M059J (cell line): Measurements from ENCODE around the gene CLDN8. TPM values are rescaled to one million over a fixed set of nuclear protein-coding genes. Genes with fewer than 3 reads are reported as not detected.
A peak's percentile ranks its signal among the peaks of the same experiment; 100 is the strongest.

Experiments used
- DNase-seq: peaks from one replicate; pipeline ENCODE4 v3.0.0-alpha.2; 2012; ENCODE audit warnings: low read depth
- total RNA-seq: library from RNA; depleted of rRNA; stranded (reverse); fragments of >200 nt; shearing (Covaris generic); gene quantifications from 2 replicates; pipeline ENCODE4 v1.2.3, GENCODE V29; 2014; rRNA removed

Gene CLDN8
- total RNA-seq, 1 experiment from 2014 or later: not detected

DNA sequence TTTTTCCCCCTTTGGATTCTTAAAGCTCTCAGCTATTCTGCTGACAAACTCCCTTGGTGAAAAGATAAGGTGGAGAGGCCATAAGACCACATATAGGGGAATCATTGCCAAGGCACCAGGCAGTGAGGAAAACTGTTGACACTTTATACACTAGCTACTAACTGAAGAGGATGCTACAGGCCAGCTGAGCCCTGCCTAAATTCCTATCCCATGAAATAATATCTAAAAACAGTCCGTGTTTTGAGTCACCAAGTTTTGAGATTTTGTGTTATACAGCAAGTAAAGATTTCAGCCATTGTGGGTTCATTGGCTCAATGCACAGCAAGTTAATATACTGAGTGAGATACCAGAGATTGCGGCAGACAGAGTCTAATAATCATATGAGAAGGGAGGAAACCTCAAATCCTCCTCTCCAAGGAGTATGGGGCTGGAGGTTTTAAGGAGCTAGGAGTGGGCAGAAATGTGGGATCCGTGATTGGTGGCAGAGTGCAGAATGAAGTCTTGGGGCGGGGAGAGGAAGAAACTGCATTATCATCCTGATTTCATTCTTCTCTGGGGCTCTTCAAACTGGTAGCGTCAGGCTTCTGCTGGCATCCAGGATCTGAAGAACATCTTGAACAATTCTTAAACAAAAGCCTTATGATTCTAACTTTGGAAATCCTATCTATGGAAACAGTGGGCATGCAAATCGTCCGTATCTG lies 9.2 kb downstream of the CLDN8 start:
- DNase-seq: peak; percentile 12

DNA sequence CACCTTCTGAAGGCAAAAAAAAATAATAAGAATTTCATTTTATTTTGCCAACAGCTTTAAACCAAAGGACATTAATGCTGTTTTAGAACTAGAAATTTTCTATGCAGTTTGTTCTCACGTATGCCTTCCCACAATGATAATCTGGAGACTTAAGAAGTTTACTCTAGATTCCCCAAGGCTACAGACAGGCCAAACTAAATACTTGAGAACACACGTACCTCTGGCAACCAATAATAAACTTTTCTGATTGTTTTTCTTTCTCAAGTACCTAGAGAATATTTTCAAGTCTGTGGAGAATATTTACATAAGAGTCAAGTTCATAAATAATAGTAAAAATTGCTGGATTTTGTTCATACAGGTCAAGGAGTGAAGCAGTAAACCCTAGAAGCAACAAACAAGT lies 15.9 kb downstream of the CLDN8 start:
- no peak for DNase-seq

DNA sequence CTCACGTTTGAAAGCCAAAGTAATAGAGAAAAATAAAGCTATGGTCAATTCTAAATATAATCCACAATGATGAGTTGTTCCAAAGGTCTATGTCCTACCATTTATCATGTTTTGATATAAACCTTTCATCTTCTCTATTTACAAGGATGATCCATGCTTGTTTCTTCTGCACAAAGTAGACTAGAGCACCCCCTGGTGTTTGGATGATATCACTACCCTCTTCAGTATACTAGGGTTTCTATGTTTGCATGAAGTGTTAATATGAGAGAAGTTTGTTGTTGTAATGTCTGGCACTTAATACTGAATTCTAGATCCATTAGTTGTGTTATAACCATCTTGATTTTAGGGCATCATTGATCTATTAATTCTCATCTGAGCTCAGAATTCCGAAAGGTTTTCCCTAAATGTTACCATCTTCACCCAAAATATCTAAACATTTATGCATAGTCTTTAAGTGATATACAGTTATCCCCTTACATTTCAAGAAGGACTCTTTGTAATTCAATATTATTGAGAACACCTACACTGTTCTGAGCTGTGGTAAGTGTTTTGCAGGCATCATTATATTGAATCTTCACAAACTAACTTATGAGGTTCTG lies 21.1 kb downstream of the CLDN8 start:
- DNase-seq: peak; percentile 19

DNA sequence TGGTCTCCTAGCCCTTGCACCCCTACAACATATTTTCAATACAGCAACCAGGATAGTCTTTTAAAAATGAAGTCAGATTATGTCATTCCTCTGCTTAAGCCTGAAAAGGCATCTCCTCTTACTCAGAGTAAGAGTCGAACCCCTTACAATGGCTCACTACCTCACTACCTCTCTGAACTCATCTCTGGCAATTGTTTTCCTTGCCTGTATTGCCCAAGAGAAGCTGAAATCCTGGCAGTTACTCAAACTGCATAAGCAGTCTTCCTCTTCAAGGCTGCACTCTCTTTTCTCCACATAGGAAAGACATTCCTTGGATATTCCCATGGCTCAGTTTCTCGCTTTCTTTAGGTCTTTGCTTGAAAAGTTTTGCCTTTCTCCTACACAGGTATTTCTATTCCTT lies 22.7 kb downstream of the CLDN8 start:
- DNase-seq: no peak

DNA sequence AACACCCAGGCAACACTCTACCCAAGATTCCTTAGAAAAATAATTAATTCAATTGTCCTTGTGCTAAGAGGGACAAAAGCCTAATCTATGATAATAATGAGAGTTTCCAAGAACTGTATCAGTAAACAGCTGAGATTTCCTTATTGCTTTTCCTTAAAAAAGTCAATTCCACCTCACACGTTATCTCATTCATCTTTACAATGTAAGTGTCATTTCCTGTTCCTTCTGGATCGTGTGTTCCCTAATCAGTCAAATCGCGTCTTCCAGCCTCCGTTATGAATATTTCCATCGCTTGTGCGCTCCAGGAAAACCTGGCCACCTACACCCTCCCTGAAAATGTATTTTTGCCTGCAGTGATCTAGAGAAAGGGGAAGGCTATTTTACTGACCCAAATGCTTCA lies 25.3 kb downstream of the CLDN8 start:
- no peak for DNase-seq

DNA sequence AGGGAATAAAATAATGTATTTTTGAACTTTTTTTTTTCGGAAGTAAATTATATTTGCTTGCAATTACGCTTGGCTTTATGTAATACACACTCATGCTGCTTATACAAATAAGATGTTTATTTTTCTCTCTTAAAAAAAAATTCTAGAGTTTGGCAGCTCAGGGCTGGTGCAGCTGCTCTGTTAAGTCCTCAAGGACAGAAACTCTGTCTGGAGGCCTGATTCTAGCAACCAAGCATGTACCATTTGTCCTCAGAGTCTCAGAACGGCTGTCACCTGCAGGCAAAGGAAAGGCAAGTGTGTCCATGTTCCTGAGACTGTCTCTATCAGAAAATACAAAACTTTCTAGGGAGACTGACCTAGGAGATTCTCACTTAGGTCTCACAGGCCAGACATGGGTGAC lies 26.1 kb downstream of the CLDN8 start:
- DNase-seq: no peak

DNA sequence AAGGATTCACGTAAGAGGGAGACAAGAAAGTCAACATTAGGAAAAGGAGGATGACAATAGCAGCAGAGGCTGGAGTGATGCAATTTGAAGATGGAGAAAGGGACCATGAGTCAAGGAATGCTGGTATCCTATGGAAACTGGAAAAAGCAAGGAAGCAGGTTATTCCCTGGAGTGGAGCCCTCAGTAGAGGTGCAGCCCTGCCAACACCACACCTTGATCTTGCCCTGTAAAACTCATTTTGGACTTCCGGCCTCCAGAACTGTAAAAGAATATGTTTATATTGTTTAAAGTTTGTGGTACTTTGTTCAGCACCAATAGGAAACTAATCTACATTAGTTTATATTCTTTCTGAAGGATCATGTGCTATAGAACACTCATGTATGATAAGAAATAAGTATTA lies 29.7 kb downstream of the CLDN8 start:
- no peak for DNase-seq

DNA sequence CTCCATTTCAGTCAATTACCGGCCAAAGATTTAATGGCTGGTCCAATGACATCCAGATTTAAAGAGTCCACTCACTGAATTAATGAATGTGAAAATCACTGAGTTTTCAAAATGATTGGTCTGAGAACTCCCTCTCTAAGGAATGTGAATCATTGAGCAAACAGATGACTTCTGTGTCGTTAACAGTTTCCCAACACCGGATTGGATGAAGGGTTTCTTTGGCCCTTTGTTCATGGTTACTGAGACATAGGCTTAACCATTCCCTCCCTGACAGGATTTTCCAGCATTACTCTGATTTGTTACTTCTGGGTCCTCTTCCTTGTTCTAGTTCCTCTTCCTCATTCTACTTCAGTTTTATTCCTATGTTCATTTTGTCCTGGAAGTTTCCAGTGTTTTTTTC lies 47.8 kb downstream of the CLDN8 start:
- DNase-seq: no peak

DNA sequence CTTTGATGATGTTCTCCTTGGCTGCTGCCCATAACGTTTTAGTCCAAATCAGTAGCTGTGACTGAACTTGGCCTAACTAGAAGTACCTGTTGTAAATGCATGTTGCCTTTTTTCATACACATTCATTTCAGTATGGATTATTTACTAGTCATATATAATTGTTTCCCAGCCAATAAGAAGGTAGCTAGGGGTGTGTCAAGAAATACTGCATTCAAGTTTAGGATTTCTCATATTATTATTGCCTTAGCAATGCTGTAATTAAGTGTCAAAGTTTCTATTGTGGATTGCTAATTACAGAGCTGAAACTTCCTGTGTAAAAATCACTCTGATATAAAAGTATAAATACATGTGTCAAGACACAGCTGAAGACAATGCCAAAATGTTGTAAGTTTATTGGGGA lies 49.2 kb downstream of the CLDN8 start, which contains the start of gene CLDN17:
Gene CLDN17, minus strand, starts transcription at position 101 of the 400 bp plus-strand sequence. CDS start 188 bp downstream, outside the sequence.
- no peak for DNase-seq

DNA sequence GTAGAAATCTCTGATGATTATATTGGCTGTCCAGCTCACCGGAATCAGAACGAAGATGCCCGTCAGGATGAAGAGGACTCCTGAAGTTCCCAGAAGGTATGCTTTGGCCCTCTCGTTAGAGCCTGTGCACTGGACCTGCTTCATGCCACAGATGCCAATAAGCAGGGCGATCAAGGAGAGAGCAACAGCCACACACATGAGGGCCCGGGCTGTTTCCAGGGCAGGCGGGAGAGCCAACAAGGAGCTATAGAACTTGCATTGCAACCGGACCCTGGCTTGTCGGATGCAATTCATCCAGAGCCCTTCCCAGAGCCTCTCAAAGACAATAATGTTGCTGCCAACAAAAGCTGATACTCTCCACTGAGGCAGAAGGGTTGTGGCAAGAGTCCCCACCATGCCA lies 49.7 kb downstream of the CLDN8 start:
- DNase-seq: no peak

DNA sequence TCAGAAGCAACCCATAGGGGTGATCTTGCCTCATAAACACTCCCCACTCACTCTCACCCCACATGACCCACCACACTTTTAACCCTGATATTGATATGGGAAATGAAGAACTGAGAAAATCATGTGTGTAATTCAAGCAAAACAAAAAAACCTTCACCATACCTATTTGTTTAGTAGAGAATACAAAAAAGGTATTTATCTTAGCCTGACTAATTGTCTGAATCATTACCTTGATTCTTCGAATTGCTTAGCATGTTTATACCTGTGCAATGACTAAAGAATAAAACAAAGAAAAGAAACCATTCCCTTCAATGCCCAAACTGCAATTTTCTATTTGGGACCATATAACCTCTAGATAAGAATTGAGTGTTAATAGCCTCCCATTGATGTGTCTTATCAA lies 51.1 kb downstream of the CLDN8 start:
- DNase-seq: no peak

Other genes starting within 250 kb of the CLDN8 start
- gene CLDN17, start 49.3 kb downstream of the CLDN8 start, total RNA-seq: not detected in 2 replicates
- not detected in 2 replicates for gene KRTAP24-1, start 66.9 kb upstream of the CLDN8 start, total RNA-seq
- not detected in 2 replicates for gene KRTAP25-1, start 73.4 kb upstream of the CLDN8 start, total RNA-seq
- not detected in 2 replicates for gene KRTAP26-1, start 104.2 kb upstream of the CLDN8 start, total RNA-seq
- not detected in 2 replicates for gene KRTAP27-1, start 121.6 kb upstream of the CLDN8 start, total RNA-seq
- not detected in 2 replicates for gene KRTAP23-1, start 132.5 kb upstream of the CLDN8 start, total RNA-seq
- not detected in 2 replicates for gene KRTAP13-2, start 156.2 kb upstream of the CLDN8 start, total RNA-seq
- gene KRTAP13-1, start 179.9 kb upstream of the CLDN8 start, total RNA-seq: not detected in 2 replicates
- gene KRTAP13-3, start 209.8 kb upstream of the CLDN8 start, total RNA-seq: not detected in 2 replicates
- not detected in 2 replicates for gene KRTAP13-4, start 214.1 kb upstream of the CLDN8 start, total RNA-seq
- not detected in 2 replicates for gene KRTAP15-1, start 224.2 kb upstream of the CLDN8 start, total RNA-seq